GM23248 (cell line): ENCODE measurements around the gene DRG2. TPM values are rescaled to one million over a fixed set of nuclear protein-coding genes. Genes with fewer than 3 reads are reported as not detected.

Experiments
- DNase-seq: peaks from one replicate; pipeline ENCODE4 v3.0.0-alpha.2; 2015
- H2AFZ ChIP-seq: fragments of 200-600 bp; sonication (generic); 2 replicates; pipeline ENCODE4 v1.6.1; 2016; ENCODE audit warnings: antibody characterized with exemption
- H3F3A ChIP-seq: fragments of 200-600 bp; sonication (generic); 2 replicates; pipeline ENCODE4 v1.6.1; 2016; ENCODE audit warnings: mild to moderate bottlenecking, antibody characterized with exemption, mixed run types; ENCODE audit not compliant: insufficient read depth
- H3K27ac ChIP-seq: fragments of 200-600 bp; sonication (generic); 2 replicates; pipeline ENCODE4 v1.5.1; 2016; ENCODE audit warnings: mild to moderate bottlenecking
- H3K27me3 ChIP-seq: fragments of 200-600 bp; sonication (generic); replicated peaks from 2 replicates; pipeline ENCODE4 v1.6.1; 2016; ENCODE audit warnings: mild to moderate bottlenecking; ENCODE audit not compliant: insufficient read depth
- H3K36me3 ChIP-seq: fragments of 200-600 bp; sonication (generic); 2 replicates; pipeline ENCODE4 v1.6.1; 2016; ENCODE audit warnings: low read depth, mild to moderate bottlenecking
- H3K4me1 ChIP-seq: fragments of 200-600 bp; sonication (generic); 2 replicates; pipeline ENCODE4 v1.6.1; 2016; ENCODE audit warnings: mild to moderate bottlenecking; ENCODE audit not compliant: insufficient read depth
- H3K4me2 ChIP-seq: fragments of 200-600 bp; sonication (generic); one replicate; pipeline ENCODE4 v1.6.1; 2016; ENCODE audit warnings: mild to moderate bottlenecking; ENCODE audit not compliant: unreplicated experiment
- H3K4me3 ChIP-seq: fragments of 200-600 bp; sonication (generic); 2 replicates; pipeline ENCODE4 v1.5.1; 2016; ENCODE audit warnings: mild to moderate bottlenecking
- H3K79me2 ChIP-seq: fragments of 200-600 bp; sonication (generic); 2 replicates; pipeline ENCODE4 v1.6.1; 2016; ENCODE audit warnings: mild to moderate bottlenecking; ENCODE audit not compliant: insufficient read depth
- H3K9ac ChIP-seq: fragments of 200-600 bp; sonication (generic); 2 replicates; pipeline ENCODE4 v1.6.1; 2016; ENCODE audit warnings: mild to moderate bottlenecking
- H3K9me2 ChIP-seq: fragments of 200-600 bp; sonication (generic); 2 replicates; pipeline ENCODE4 v1.6.1; 2016; ENCODE audit warnings: mixed run types, mild to moderate bottlenecking, moderate library complexity; ENCODE audit not compliant: insufficient read depth
- H3K9me3 ChIP-seq: fragments of 200-600 bp; sonication (generic); one replicate; pipeline ENCODE4 v1.6.1; 2017; ENCODE audit warnings: low read depth
- H4K20me1 ChIP-seq: fragments of 200-600 bp; sonication (generic); 2 replicates; pipeline ENCODE4 v1.6.0; 2016; ENCODE audit not compliant: insufficient read depth
- EZH2 ChIP-seq: fragments of 200-600 bp; sonication (generic); IDR thresholded peaks from 2 replicates; pipeline ENCODE4 v1.6.1; 2018; ENCODE audit warnings: antibody characterized with exemption, mild to moderate bottlenecking; ENCODE audit not compliant: insufficient read depth, poor library complexity, severe bottlenecking
- EZH2phosphoT487 ChIP-seq: fragments of 200-600 bp; sonication (generic); IDR thresholded peaks from 2 replicates; pipeline ENCODE4 v1.6.1; 2018; ENCODE audit warnings: antibody characterized with exemption, moderate library complexity, mild to moderate bottlenecking, low read depth; ENCODE audit not compliant: insufficient read depth
- WGBS, 2 experiments: methylation state at CpG; one replicate each; pipeline ENCODE4 v1.1.6; 2015 to 2017; ENCODE audit warnings: low lambda C conversion rate in 2 of 2, low coverage in 1 of 2; ENCODE audit errors: missing lambda C conversion rate in 2 of 2; 5-methylcytosine and 5-hydroxymethylcytosine counted together
- in situ Hi-C: fragments of 300-500 bp; cut with MboI; formaldehyde crosslinking; loops from 2 replicates; pipeline ENCODE4 v1.15.0; 2020
- polyA plus RNA-seq: library from polyadenylated mRNA; unstranded; fragments of >200 nt; fragmentation: Nextera tagmentation; extraction: Ambion mirVana; gene quantifications from 2 replicates; pipeline ENCODE4 v1.2.1, GENCODE V29; 2016
- total RNA-seq: library from RNA; depleted of rRNA; stranded (reverse); fragments of >200 nt; shearing (Covaris generic); gene quantifications from 2 replicates; pipeline ENCODE4 v1.2.3, GENCODE V29; 2014

The DRG2 gene
- total and polyA plus RNA-seq, 2 experiments from 2014 or later: 34.6 to 51.0 TPM

DNA sequence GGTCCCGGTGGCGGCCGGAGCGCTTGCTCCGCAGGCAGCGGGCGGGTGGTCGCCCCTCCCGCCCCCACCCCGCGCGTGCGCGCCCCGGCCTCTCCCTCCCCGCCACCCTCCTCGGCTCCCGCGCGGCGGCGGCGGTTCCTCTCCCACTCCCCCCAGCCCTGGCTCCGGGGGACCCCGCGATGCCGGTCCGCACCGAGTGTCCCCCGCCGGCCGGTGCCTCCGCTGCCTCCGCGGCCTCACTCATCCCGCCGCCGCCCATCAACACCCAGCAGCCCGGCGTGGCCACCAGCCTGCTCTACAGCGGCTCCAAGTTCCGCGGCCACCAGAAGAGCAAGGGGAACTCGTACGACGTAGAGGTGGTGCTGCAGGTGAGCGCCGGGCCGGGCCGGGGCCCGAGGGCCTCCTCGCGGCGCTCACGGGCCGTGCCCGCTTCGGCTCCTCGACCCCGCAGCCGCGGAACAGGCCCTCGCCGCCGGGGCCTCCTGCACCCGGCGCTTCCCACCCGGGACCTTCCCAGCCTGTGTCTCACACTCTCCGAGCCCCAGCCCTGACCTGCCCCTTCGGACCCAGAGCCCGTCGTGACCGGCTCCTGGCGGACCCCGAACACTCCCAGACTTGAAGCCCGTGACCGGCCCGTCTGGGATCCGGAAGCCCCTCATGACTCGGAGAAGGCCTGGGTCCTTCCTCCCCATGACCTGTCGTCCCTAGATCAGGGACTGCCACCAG is 48.0 kb upstream of the DRG2 start:
- H3F3A ChIP-seq: peaks cover 15% of the 10 kb centered on the region
- 1 to 2% methylated on average over 30 to 68 of the region's 81 CpGs for WGBS, 2 experiments
- peak overlapping the region; percentile 78 for H2AFZ ChIP-seq
- H3K4me2 ChIP-seq: peak overlapping the region; percentile 97
- H3K4me3 ChIP-seq: peak overlapping the region; percentile 86
- no peaks in the 10 kb centered on the region for H3K36me3 ChIP-seq
- H3K4me1 ChIP-seq: peaks cover 31% of the 10 kb centered on the region
- H3K9me3 ChIP-seq: no peaks in the 10 kb centered on the region
- H3K27ac ChIP-seq: peak overlapping the region; percentile 29
- TF ChIP-seq EZH2: no peak
- no peak for TF ChIP-seq EZH2phosphoT487
- peak overlapping the region; percentile 89 for H3K9ac ChIP-seq
- H3K9me2 ChIP-seq: no peaks in the 10 kb centered on the region
- no peaks in the 10 kb centered on the region for H3K27me3 ChIP-seq
- DNase-seq: peak; percentile 66
- in situ Hi-C loops: loop anchor here (25.0 kb wide), 1 partner anchor 352 kb away; the partner anchor contains the start of gene RAI1
- peaks cover 84% of the 10 kb centered on the region for H3K79me2 ChIP-seq
- H4K20me1 ChIP-seq: 0 out of 2 replicates have a peak, but pooled peaks cover 6% of the 10 kb centered on the region

DNA sequence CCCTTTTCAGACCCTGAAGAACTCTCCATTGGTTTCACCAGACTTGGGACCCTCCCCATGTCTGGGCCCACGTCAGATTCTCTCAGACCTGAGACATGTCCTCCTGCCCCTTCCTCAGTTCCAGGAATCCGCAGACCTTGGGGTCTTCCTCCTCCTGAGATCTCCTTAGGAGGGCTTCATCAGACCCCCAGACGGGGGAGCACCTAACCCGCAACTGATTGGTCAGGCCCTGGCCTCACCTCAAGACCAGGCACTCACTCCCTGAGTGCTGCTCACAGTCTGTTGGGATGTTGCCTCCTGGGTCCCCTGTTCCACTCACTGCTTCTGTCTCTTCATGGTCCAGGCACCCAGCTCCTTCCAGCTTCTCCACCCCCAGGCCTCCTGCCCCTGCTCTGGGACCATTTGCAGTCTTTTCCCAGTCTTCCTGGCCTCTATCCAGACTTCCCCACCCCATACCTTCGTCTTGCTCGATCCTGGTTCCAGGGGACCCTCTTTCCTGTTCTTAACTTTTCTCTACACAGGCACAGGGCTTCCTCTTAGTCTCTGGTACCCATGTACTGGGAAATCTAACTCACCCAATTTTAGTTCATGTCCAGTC is 47.4 kb upstream of the DRG2 start:
- Histone ChIP-seq H3K4me1 (peaks cover 31% of the 10 kb centered on the region), H3K4me2 (peak overlapping the region; percentile 97), H3K4me3 (peak overlapping the region; percentile 86), H4K20me1 (0 out of 2 replicates have a peak, but pooled peaks cover 6% of the 10 kb centered on the region), H3K9ac (peak overlapping the region; percentile 89), H2AFZ (peak overlapping the region; percentile 78), H3K9me3 (no peaks in the 10 kb centered on the region), H3K9me2 (no peaks in the 10 kb centered on the region), H3K36me3 (no peaks in the 10 kb centered on the region), H3K27ac (no peak overlapping the region), H3K27me3 (no peaks in the 10 kb centered on the region), H3F3A (peaks cover 15% of the 10 kb centered on the region), H3K79me2 (peaks cover 88% of the 10 kb centered on the region)
- in situ Hi-C loops: loop anchor here (25.0 kb wide), 1 partner anchor 353 kb away; the partner anchor contains the start of gene RAI1
- WGBS, 2 experiments: 3 to 9% methylated on average over 6 of the region's 6 CpGs
- DNase-seq: peak; percentile 35
- TF ChIP-seq EZH2: no peak
- no peak for TF ChIP-seq EZH2phosphoT487

DNA sequence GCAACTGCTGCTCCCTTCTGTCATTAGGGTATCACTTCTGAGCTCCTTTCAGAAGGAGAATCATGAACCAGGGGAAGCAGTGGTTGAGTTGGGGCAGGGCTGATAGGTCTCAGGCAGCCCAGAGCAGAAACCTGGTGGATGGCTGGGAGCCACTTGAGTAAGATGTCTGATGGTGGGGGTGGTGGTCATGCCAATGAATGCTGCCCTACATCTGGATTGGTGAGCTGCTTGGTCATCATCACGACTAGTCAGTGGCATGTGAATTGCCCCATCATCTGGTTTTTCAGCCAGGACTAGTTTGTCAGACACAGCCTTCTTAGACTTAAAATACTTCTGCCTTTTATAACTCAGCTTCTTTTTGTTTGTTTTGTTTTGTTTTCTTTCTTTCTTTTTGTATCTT is 46.0 kb upstream of the DRG2 start:
- peak overlapping the region; percentile 84 for H3K27ac ChIP-seq
- 0 out of 2 replicates have a peak, but pooled peaks cover 6% of the 10 kb centered on the region for H4K20me1 ChIP-seq
- peaks cover 15% of the 10 kb centered on the region for H3F3A ChIP-seq
- H3K36me3 ChIP-seq: no peaks in the 10 kb centered on the region; the same call in 1 of the 2 replicates
- in situ Hi-C loops: loop anchor here (25.0 kb wide), 1 partner anchor 354 kb away; the partner anchor contains the start of gene RAI1
- no peaks in the 10 kb centered on the region for H3K9me2 ChIP-seq
- whole genome bisulfite sequencing, 2 experiments: 0 to 6% methylated on average over 1 of the region's 1 CpG
- peak; percentile 95 for DNase-seq
- H3K4me1 ChIP-seq: peaks cover 31% of the 10 kb centered on the region
- no peaks in the 10 kb centered on the region for H3K27me3 ChIP-seq
- H3K4me3 ChIP-seq: peak overlapping the region; percentile 46
- no peaks in the 10 kb centered on the region for H3K9me3 ChIP-seq
- H3K79me2 ChIP-seq: peaks cover 79% of the 10 kb centered on the region
- H3K9ac ChIP-seq: peak overlapping the region; percentile 60
- H3K4me2 ChIP-seq: peak overlapping the region; percentile 71
- H2AFZ ChIP-seq: no peak overlapping the region
- TF ChIP-seq EZH2phosphoT487: no peak
- TF ChIP-seq EZH2: no peak

DNA sequence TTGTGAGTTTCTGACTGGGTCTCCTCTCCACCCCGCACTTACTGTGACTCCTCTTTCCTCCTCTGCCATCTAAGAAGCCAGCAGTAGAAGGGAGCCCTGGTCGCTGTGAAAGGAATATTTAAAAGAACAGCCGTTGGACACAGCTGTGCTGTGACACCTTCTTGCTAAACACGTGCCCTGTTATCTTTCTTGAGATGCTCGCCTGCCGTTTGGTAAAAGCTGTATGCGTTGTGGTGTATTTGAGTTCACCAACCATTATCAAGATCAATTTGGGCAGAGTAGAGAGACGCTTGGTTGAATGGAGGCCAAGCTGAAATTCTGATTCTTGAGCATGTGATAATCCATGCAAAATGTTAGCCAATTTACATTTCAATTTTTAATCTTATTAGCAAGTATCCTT is 44.8 kb upstream of the DRG2 start:
- Histone ChIP-seq H3K4me1 (peaks cover 28% of the 10 kb centered on the region), H4K20me1 (0 out of 2 replicates have a peak, but pooled peaks cover 6% of the 10 kb centered on the region), H3K36me3 (peaks cover 6% of the 10 kb centered on the region; the same call in 1 of the 2 replicates), H3K27me3 (no peaks in the 10 kb centered on the region), H3K4me2 (no peak overlapping the region), H3K9me3 (no peaks in the 10 kb centered on the region), H3K79me2 (peaks cover 67% of the 10 kb centered on the region), H3K4me3 (no peak overlapping the region), H2AFZ (no peak overlapping the region), H3K27ac (no peak overlapping the region), H3K9me2 (no peaks in the 10 kb centered on the region), H3F3A (peaks cover 15% of the 10 kb centered on the region), H3K9ac (no peak overlapping the region)
- no peak for DNase-seq
- 82 to 86% methylated on average over 8 of the region's 8 CpGs for WGBS, 2 experiments
- TF ChIP-seq EZH2phosphoT487: no peak
- no peak for TF ChIP-seq EZH2
- in situ Hi-C loops: loop anchor here (25.0 kb wide), 1 partner anchor 356 kb away; the partner anchor contains the start of gene RAI1
